SH-SY5Y (cell line): ENCODE results near the gene GLT8D2.

Experiments
- GATA2 ChIP-seq: IDR thresholded peaks from 2 replicates; pipeline ENCODE4 v1.6.1; 2011; ENCODE audit warnings: mild to moderate bottlenecking, low read depth, low read length
- GATA3 ChIP-seq: IDR thresholded peaks from 2 replicates; pipeline ENCODE4 v1.6.1; 2011; ENCODE audit warnings: low read depth, mild to moderate bottlenecking, low read length, moderate library complexity

GRCh38 chr12:104072099-104072498 is 22.1 kb upstream of the GLT8D2 start:
- TF ChIP-seq GATA2 (no peak), GATA3 (no peak)
